Cardiac fibroblast (primary cell): ENCODE results near the gene TNS3.

Source experiments
- DNase-seq, 2 donors: peaks; one replicate each; pipeline versions ENCODE4 v3.0.0 to v3.0.0-alpha.2; 2010; ENCODE audit warnings: low read depth in 2 of 2
- H3K4me3 ChIP-seq, 2 donors: replicated peaks in 1 of 2; 1 replicate in 1 of 2; 2 replicates in 1 of 2; pipeline ENCODE4 v1.5.1; 2011; ENCODE audit warnings: low read depth in 2 of 2, low read length in 2 of 2, mild to moderate bottlenecking in 2 of 2, moderate library complexity in 1 of 2
- CTCF ChIP-seq: IDR thresholded peaks from one replicate; pipeline ENCODE4 v1.5.1; 2011; ENCODE audit warnings: low read depth, mild to moderate bottlenecking, low read length, inconsistent platforms

TNS3 gene

GRCh38 chr7:47330026-47330425 lies 251.9 kb downstream of the TNS3 start:
- no peak overlapping the region for H3K4me3 ChIP-seq
- no peak for TF ChIP-seq CTCF
- no peak for DNase-seq

- peak in 1 of 2 donors; percentile 46 for DNase-seq
- no peak for TF ChIP-seq CTCF
- no peak overlapping the region for H3K4me3 ChIP-seq
Measured at GRCh38 chr7:47329320-47329926, 252.5 kb downstream of the TNS3 start.

- H3K4me3 ChIP-seq, result peak overlapping the region in 1 of 2 donors; percentile 57
- no peak for DNase-seq
- TF ChIP-seq CTCF, result no peak
Measured at GRCh38 chr7:47328392-47329319, 253.3 kb downstream of the TNS3 start.

GRCh38 chr7:47327698-47328391 lies 254.1 kb downstream of the TNS3 start:
- no peak for TF ChIP-seq CTCF
- H3K4me3 ChIP-seq, result peak overlapping the region; percentile 15 to 57
- DNase-seq, result peak; percentile 81 to 90

GRCh38 chr7:47327346-47327697 lies 254.6 kb downstream of the TNS3 start:
- DNase-seq, result peak; percentile 46 to 57
- H3K4me3 ChIP-seq, result peak overlapping the region in 1 of 2 donors; percentile 57
- TF ChIP-seq CTCF, result no peak

GRCh38 chr7:47326808-47327207 lies 255.1 kb downstream of the TNS3 start:
- DNase-seq, result peak; percentile 81 to 84
- no peak for TF ChIP-seq CTCF
- H3K4me3 ChIP-seq, result peak overlapping the region in 1 of 2 donors; percentile 57
